NCI-H748 (cell line): ENCODE measurements around the gene OVCH1.
A peak's percentile ranks its signal among the peaks of the same experiment; 100 is the strongest.

ENCODE experiments used
- DNase-seq: peaks from one replicate; lab custom pipeline; 2025; ENCODE audit not compliant: unreplicated experiment; lab: John Stamatoyannopoulos, UW

The OVCH1 gene

DNA sequence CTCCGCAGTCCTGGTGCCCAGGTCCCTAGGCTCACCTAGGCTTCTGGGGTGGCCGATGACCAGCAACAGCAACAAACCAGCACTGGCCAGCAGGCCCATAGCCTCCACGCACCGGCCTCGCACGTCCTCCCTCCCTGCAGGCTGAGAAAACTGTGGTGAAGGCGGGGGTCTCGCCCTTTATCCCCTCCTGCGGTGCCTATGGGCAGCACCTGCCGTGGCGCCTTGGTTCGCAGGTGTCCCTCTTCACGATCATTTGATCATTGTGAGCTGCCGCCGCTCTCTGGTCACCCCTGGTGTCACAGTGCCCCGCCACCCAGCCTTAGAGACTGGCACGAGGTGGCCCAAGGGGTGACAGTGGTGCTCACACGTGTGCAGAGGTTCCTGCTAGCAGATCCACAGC is at the start of gene OVCH1:
Gene OVCH1 (minus strand): TSS at position 99 of the 400 bp plus-strand sequence. CDS start 0 bp downstream, at position 99.
- no peak for DNase-seq

- no peak for DNase-seq
Observed at GRCh38 chr12:29547151-29547632, 49.7 kb upstream of the OVCH1 start.

- no peak for DNase-seq
Observed at GRCh38 chr12:29546000-29546399, 48.5 kb upstream of the OVCH1 start.

DNA sequence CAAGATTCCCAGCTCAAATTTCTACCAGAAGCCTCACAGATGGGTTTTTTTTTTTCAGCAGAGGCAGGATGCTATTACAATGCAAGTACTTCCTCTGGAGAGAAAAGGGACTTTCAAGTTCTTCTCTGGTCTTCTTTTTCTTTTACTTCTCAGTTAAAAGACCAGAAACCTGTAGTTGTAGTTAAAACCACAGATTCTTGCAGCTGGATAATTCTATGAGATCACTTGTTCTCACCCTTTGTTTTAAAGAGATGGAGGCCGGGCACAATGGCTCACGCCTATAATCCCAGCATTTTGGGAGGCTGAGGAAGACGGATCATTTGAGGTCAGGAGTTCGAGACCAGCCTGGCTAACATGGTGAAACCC is 47.6 kb upstream of the OVCH1 start:
- no peak for DNase-seq

DNA sequence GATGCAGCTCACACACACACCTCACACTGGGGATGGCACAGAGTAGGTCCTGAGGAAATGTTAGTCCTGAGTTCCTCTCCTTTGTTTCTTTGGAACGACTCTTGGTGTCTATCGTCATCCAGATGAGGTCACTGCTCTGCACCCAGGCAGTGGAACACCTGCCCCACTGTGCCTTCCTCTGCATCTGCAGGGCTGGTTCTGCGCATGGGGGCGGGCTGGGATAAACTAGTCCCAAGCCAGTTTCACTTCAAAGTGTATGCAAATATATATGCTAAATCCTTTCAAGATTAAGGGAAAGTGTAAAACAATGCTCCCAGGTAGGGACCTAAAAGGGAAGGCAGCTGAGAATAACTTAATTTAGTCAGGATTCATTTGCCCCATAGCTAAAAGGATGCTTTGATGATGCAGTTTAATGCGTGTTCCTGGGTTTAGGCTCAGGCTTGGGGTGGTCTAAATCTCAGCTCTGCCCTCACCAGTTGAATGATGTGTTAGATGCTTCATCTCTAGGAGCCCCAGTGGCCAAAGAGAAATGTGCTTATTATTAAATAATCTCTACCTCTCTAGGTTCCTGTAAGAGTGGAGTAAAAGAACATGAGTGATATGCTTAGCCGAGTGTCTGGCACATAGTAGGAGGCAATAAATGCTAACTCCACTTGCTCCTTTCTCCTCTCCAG is 47.1 kb upstream of the OVCH1 start:
- DNase-seq, result no peak

GRCh38 chr12:29543036-29543435 is 45.5 kb upstream of the OVCH1 start:
- DNase-seq, result no peak

- no peak for DNase-seq
Observed at GRCh38 chr12:29537298-29537697, 39.8 kb upstream of the OVCH1 start.

DNA sequence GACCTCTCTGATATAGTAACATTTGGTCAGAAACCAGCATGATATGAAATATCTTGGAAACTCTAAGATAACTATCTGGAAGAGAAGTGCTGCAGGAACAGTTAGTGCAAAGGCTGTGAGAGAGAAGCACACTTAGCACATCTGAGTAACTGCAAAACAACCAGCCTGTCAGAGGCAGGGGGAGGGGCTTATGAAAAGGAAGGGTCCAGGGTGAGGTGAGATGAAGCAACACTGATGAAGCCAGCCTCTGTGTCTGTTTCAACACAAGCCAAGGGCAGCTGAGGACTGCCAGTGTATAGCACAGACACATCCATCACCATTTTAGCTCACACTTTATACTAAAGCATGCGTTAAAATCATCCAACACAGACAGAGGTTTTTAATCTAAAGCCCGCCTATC is 37.4 kb upstream of the OVCH1 start:
- no peak for DNase-seq

GRCh38 chr12:29533815-29534489 is 36.5 kb upstream of the OVCH1 start:
- DNase-seq, result no peak

GRCh38 chr12:29531471-29531870 is 34.0 kb upstream of the OVCH1 start:
- DNase-seq, result no peak

DNA sequence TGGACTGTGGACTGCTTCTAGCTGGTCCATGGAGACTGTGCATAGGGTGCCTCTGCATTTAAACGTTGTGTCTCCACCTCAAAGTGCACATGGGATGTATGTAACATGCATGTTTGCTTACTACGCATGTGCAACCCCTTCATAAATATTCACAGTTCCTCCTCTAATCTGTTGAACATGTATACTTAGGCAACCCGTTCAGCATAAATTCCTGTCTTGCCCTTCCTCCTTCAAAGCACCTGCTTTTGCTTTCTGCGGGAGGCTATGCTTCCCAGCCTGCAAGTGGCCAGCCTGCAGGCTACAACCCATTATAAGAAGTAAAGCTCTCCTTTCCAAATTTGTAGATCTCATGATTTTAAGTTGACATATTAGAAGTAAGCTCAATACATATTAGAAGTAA is 33.0 kb upstream of the OVCH1 start:
- DNase-seq, result no peak

GRCh38 chr12:29528161-29528560 is 30.7 kb upstream of the OVCH1 start:
- no peak for DNase-seq

DNA sequence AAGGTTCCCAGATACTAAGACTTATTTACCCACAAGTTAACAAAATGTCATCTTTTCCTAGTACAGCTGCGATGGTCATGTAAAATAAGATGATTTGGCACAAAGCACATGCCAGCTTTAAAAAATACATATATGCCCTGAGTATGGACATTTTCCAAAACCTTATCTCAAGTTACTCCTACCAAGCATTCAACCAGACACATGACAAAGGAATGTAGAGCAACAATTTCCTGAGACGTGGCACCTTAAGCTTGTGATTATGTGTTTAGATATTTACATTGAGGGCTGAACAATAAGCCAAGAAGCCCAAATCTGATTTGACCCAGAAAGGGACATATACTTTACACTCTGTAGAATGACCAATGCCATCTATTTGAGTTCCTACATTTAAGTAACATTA is 24.5 kb upstream of the OVCH1 start:
- DNase-seq, result no peak

GRCh38 chr12:29519585-29520182 is 22.2 kb upstream of the OVCH1 start:
- peak; percentile 2 for DNase-seq

- no peak for DNase-seq
Observed at GRCh38 chr12:29518407-29518806, 20.9 kb upstream of the OVCH1 start.

GRCh38 chr12:29517264-29517663 is 19.8 kb upstream of the OVCH1 start:
- peak; percentile 11 for DNase-seq

DNA sequence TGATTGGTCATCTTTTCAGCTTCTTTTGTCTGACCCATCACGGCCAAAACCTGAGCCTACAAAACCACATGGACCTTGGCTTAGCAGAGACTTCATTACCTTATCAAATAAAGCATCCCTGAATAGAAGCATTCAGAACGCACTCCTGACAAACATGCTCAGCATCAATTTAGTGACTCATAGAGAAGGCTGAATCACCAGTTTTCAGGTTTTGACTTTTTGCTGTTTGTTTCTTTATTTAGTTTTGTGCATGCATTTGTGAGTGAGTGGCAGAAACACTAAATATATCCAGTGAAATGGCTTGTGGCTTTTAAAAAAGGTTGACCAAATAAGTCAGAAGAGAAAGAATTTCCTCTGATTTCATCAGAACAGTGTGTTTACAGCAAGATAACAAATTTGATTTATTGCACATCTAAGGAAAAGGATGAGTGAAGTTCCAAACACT is 19.0 kb upstream of the OVCH1 start:
- no peak for DNase-seq

DNA sequence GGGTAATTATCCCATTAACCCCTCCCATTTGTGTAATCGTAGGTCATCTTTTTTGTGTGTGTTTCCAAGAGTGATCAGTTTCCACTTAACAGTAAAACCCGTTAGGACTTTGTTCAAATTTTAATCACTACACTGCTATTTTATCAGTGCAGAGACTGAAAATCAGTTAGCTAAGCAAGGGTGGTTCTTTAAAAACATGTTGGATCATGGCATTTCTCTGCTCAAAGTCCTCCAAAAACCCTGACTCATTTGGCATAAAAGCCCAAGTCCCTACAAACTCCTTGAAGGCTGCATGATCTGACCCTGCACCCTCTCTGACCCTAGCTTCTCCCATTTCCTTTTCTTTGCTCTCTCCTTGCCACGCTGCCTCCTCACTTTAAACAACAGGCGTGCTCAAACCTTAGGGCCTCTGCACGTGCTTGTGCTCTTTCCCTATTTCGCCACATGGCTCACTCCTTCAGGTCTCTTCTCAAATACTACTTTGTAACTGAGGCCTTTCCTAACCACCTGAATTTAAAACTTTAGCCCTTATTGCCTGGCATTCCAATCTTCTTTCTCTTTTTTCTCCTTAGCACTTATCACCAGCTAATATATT is 13.2 kb upstream of the OVCH1 start:
- DNase-seq, result peak; percentile 67

GRCh38 chr12:29509503-29509902 is 12.0 kb upstream of the OVCH1 start:
- DNase-seq, result no peak

DNA sequence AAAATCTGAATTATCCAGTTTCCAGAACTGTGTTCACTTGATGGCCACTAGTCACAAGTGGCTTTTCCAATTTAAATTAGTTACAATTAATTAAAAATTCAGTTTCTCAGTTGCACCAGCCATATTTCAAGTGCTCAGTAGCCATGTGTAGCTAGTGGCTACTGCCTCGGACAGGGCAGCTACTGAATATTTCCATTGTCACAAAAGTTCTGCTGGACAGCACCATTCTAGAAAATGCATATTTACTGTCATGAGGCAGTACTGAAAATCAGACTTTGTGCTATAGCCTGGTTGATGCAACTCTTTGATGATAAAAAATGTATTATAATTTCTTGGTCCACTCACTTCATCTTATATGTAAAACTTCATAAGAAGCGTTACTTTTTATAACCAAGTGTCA is 11.5 kb upstream of the OVCH1 start:
- DNase-seq, result no peak

DNA sequence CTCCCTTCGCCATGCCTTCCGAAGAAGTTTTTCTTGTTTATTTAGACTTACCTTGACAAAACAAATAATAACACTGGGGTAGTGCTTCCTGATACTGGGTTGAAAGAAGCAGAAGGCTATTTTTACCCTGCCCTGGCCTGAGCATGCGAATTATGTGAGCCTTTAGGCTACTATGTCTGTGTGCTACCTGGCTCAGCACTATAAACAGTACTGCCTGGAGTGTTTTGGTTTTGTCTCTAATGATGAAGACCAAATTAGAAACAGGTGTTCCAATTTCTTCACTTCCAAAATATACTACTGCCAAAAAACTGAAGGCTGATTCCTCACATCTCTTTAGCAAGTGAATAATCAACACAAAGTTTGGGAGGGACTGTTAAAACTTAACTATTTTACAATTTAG is 7.6 kb upstream of the OVCH1 start:
- DNase-seq, result no peak

- DNase-seq, result no peak
Observed at GRCh38 chr12:29503283-29503682, 5.8 kb upstream of the OVCH1 start.
